Measurements from ENCODE around the gene HERPUD1. TPM values are rescaled to one million over a fixed set of nuclear protein-coding genes. Genes with fewer than 3 reads are reported as not detected.

HERPUD1 gene
- total and polyA plus RNA-seq, 2 of the 13 experiments (the other 11 are each of a cell fraction or from before 2014, with no cell fraction given) = 96.2 to 323 TPM

GRCh38 chr16:56972403-56973293, 40.7 kb downstream of the HERPUD1 start (continued):
- TF ChIP-seq ZNF644 (CRISPR knock-in tag; IDR thresholded peaks at IDR 0.05; ENCODE audit: low read depth) (no peak), SAFB2 (CRISPR knock-in tag; IDR thresholded peaks at IDR 0.05; ENCODE audit: borderline replicate concordance, low read depth) (0 out of 2 replicates have a peak, but pooled peaks have one; percentile 23), ZNF773 (CRISPR knock-in tag; IDR thresholded peaks at IDR 0.05; ENCODE audit: borderline replicate concordance) (no peak), ZFP37 (CRISPR knock-in tag; IDR thresholded peaks at IDR 0.05; ENCODE audit: borderline replicate concordance) (no peak), HOXA5 (CRISPR knock-in tag; IDR thresholded peaks at IDR 0.05) (no peak), LBX2 (CRISPR knock-in tag; IDR thresholded peaks at IDR 0.05; ENCODE audit: borderline replicate concordance) (no peak), ZBTB8A (CRISPR knock-in tag; IDR thresholded peaks at IDR 0.05; ENCODE audit: borderline replicate concordance, low read depth) (no peak), HMG20A (CRISPR knock-in tag; IDR thresholded peaks at IDR 0.05; ENCODE audit: borderline replicate concordance) (no peak), HOXD1 (CRISPR knock-in tag; IDR thresholded peaks at IDR 0.05) (no peak), NFKBIZ (CRISPR knock-in tag; IDR thresholded peaks at IDR 0.05) (no peak), AKAP8 (CRISPR knock-in tag; IDR thresholded peaks at IDR 0.05) (no peak), CEBPG (CRISPR knock-in tag; IDR thresholded peaks at IDR 0.05) (no peak), SP2 (CRISPR knock-in tag; IDR thresholded peaks at IDR 0.05) (peak; percentile 22; the same call in 1 of the 2 replicates), ZNF451 (CRISPR knock-in tag; IDR thresholded peaks at IDR 0.05) (no peak), ZNF329 (CRISPR knock-in tag; IDR thresholded peaks at IDR 0.05; ENCODE audit: low read depth) (no peak), ATF7-NPFF (CRISPR knock-in tag; IDR thresholded peaks at IDR 0.05; ENCODE audit: low read depth) (no peak; the same call in 1 of the 2 replicates), ZBTB21 (CRISPR knock-in tag; IDR thresholded peaks at IDR 0.05) (no peak), ZNF607 (CRISPR knock-in tag; IDR thresholded peaks at IDR 0.05; ENCODE audit: borderline replicate concordance) (0 out of 2 replicates have a peak, but pooled peaks have one; percentile 44)
- TF ChIP-seq, protein P1, sequence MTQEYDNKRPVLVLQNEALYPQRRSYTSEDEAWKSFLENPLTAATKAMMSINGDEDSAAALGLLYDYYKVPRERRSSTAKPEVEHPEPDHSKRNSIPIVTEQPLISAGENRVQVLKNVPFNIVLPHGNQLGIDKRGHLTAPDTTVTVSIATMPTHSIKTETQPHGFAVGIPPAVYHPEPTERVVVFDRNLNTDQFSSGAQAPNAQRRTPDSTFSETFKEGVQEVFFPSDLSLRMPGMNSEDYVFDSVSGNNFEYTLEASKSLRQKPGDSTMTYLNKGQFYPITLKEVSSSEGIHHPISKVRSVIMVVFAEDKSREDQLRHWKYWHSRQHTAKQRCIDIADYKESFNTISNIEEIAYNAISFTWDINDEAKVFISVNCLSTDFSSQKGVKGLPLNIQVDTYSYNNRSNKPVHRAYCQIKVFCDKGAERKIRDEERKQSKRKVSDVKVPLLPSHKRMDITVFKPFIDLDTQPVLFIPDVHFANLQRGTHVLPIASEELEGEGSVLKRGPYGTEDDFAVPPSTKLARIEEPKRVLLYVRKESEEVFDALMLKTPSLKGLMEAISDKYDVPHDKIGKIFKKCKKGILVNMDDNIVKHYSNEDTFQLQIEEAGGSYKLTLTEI (CRISPR knock-in tag; conservative IDR thresholded peaks at IDR 0.05) = no peak
- TF ChIP-seq, protein P2, sequence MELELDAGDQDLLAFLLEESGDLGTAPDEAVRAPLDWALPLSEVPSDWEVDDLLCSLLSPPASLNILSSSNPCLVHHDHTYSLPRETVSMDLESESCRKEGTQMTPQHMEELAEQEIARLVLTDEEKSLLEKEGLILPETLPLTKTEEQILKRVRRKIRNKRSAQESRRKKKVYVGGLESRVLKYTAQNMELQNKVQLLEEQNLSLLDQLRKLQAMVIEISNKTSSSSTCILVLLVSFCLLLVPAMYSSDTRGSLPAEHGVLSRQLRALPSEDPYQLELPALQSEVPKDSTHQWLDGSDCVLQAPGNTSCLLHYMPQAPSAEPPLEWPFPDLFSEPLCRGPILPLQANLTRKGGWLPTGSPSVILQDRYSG (CRISPR knock-in tag; IDR thresholded peaks at IDR 0.05) = no peak
- TF ChIP-seq, protein P3, sequence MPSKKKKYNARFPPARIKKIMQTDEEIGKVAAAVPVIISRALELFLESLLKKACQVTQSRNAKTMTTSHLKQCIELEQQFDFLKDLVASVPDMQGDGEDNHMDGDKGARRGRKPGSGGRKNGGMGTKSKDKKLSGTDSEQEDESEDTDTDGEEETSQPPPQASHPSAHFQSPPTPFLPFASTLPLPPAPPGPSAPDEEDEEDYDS (CRISPR knock-in tag; IDR thresholded peaks at IDR 0.05) = no peak
- TF ChIP-seq, protein P4, sequence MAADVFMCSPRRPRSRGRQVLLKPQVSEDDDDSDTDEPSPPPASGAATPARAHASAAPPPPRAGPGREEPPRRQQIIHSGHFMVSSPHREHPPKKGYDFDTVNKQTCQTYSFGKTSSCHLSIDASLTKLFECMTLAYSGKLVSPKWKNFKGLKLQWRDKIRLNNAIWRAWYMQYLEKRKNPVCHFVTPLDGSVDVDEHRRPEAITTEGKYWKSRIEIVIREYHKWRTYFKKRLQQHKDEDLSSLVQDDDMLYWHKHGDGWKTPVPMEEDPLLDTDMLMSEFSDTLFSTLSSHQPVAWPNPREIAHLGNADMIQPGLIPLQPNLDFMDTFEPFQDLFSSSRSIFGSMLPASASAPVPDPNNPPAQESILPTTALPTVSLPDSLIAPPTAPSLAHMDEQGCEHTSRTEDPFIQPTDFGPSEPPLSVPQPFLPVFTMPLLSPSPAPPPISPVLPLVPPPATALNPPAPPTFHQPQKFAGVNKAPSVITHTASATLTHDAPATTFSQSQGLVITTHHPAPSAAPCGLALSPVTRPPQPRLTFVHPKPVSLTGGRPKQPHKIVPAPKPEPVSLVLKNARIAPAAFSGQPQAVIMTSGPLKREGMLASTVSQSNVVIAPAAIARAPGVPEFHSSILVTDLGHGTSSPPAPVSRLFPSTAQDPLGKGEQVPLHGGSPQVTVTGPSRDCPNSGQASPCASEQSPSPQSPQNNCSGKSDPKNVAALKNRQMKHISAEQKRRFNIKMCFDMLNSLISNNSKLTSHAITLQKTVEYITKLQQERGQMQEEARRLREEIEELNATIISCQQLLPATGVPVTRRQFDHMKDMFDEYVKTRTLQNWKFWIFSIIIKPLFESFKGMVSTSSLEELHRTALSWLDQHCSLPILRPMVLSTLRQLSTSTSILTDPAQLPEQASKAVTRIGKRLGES (CRISPR knock-in tag; IDR thresholded peaks at IDR 0.05; ENCODE audit: borderline replicate concordance) = no peak
